K562 (cell line): ENCODE results near the gene CALU. TPM values are rescaled to one million over a fixed set of nuclear protein-coding genes. Genes with fewer than 3 reads are reported as not detected.
A peak's percentile ranks its signal among the peaks of the same experiment; 100 is the strongest.

Experiments
- ATAC-seq: fragments of 200-7000 bp; cut with Tn5 transposase; 3 replicates; pipeline ENCODE4 v1.9.1; 2020; ENCODE audit warnings: moderate library complexity
- BruUV-seq: library from RNA; stranded (reverse); fragments of 400-500 nt; replicated peaks from 2 replicates; lab custom pipeline; 2021; lab: Mats Ljungman, UMichigan
- CTCF ChIA-PET: fragments of 300-600 bp; formaldehyde crosslinking; extraction: SDS; loops from one replicate; lab custom pipeline; 2021; ENCODE audit warnings: low intra/inter-chr PET ratio; lab: Yijun Ruan, JAX
- POLR2A ChIA-PET: fragments of 300-600, 350-650 bp; sonication (Branson Sonifier 250); formaldehyde crosslinking; extraction: SDS; loops from one replicate; lab custom pipeline; 2021; ENCODE audit warnings: antibody characterized with exemption, inconsistent platforms; lab: Yijun Ruan, JAX
- DNase-seq, 4 experiments: peaks; one replicate each; pipeline versions ENCODE4 v3.0.0 to v3.0.0-alpha.2; 2011 to 2018; ENCODE audit warnings: low spot score in 3 of 4, mixed read lengths in 3 of 4; ENCODE audit errors: extremely low read depth in 1 of 4
- FAIRE-seq: peaks from 2 replicates; lab custom pipeline; 2011; peaks lifted over from hg19 to GRCh38; lab: Jason Lieb, UNC
- H2AFZ ChIP-seq: 2 replicates; pipeline ENCODE4 v1.6.0; 2011; ENCODE audit warnings: low read depth, low read length, control low read depth, inconsistent platforms
- H3K27ac ChIP-seq: fragments of 200-600 bp; 3 replicates; pipeline ENCODE4 v1.8.0; 2011; ENCODE audit warnings: low read depth, mild to moderate bottlenecking, control low read depth, inconsistent platforms, low read length, moderate library complexity, mixed read lengths; ENCODE audit errors: extremely low read depth
- H3K27me3 ChIP-seq, 2 experiments: fragments of 300-600 bp in 1 of 2; 2 replicates in 1 of 2; 3 replicates in 1 of 2; pipeline versions ENCODE4 v1.6.0 to v1.8.0; 2011; ENCODE audit warnings: inconsistent platforms in 2 of 2, low read length in 2 of 2, mild to moderate bottlenecking in 1 of 2, mixed read lengths in 1 of 2, moderate library complexity in 1 of 2; ENCODE audit not compliant: control insufficient read depth in 2 of 2, insufficient read depth in 2 of 2
- H3K36me3 ChIP-seq: fragments of 300-600 bp; 3 replicates; pipeline ENCODE4 v1.8.0; 2011; ENCODE audit warnings: mild to moderate bottlenecking, low read length, inconsistent platforms; ENCODE audit not compliant: control insufficient read depth, insufficient read depth
- H3K4me1 ChIP-seq, 2 experiments: fragments of 200-600 bp in 1 of 2; replicated peaks in 1 of 2; 2 replicates in 1 of 2; 3 replicates in 1 of 2; pipeline versions ENCODE4 v1.5.1 to v1.8.0; 2011; ENCODE audit warnings: inconsistent platforms in 2 of 2, low read length in 2 of 2, mild to moderate bottlenecking in 1 of 2, mixed read lengths in 1 of 2, moderate library complexity in 1 of 2; ENCODE audit not compliant: control insufficient read depth in 2 of 2, insufficient read depth in 2 of 2
- H3K4me2 ChIP-seq: 2 replicates; pipeline ENCODE4 v1.6.1; 2011; ENCODE audit warnings: low read length, control low read depth, inconsistent platforms, mixed read lengths; ENCODE audit not compliant: insufficient read depth
- H3K4me3 ChIP-seq: fragments of 200-600 bp; sonication (generic), shearing (Covaris generic); 2 replicates; pipeline ENCODE4 v1.5.1; 2016; ENCODE audit warnings: control low read depth, inconsistent platforms
- H3K79me2 ChIP-seq: fragments of 200-600 bp; 3 replicates; pipeline ENCODE4 v1.8.0; 2011; ENCODE audit warnings: low read length, inconsistent platforms; ENCODE audit not compliant: control insufficient read depth, insufficient read depth
- H3K9ac ChIP-seq, 2 experiments: 2 replicates each; pipeline versions ENCODE4 v1.6.0 to v1.6.1; 2011; ENCODE audit warnings: low read depth in 2 of 2, low read length in 2 of 2, control low read depth in 1 of 2, inconsistent platforms in 1 of 2, mild to moderate bottlenecking in 1 of 2, mixed read lengths in 1 of 2; ENCODE audit not compliant: insufficient read depth in 1 of 2
- H3K9me1 ChIP-seq: one replicate; pipeline ENCODE4 v1.6.0; 2011; ENCODE audit warnings: inconsistent platforms, mild to moderate bottlenecking, low read length, moderate library complexity; ENCODE audit not compliant: control insufficient read depth, insufficient read depth
- H3K9me3 ChIP-seq: replicated peaks from 2 replicates; pipeline ENCODE4 v1.5.1; 2011; ENCODE audit warnings: low read depth, low read length, inconsistent platforms; ENCODE audit not compliant: control insufficient read depth, insufficient read depth
- H4K20me1 ChIP-seq: replicated peaks from 2 replicates; pipeline ENCODE4 v1.6.1; 2011; ENCODE audit warnings: low read length, inconsistent platforms, mixed read lengths; ENCODE audit not compliant: control insufficient read depth, insufficient read depth
- C11orf30 ChIP-seq: fragments of 450-650 bp; IDR thresholded peaks from 2 replicates; pipeline ENCODE4 v1.6.1; 2016; ENCODE audit warnings: low read depth, mild to moderate bottlenecking
- HBP1 ChIP-seq: fragments of 450-650 bp; formaldehyde crosslinking; IDR thresholded peaks from 2 replicates; pipeline ENCODE4 v1.4.0; 2022; ENCODE audit warnings: missing genetic modification characterization
- PHB2 ChIP-seq: fragments of 450-650 bp; IDR thresholded peaks from 2 replicates; pipeline ENCODE4 v1.6.1; 2017; ENCODE audit warnings: low read depth
- USF1 ChIP-seq: sonication (generic); formaldehyde crosslinking; IDR thresholded peaks from 2 replicates; pipeline ENCODE4 v1.9.0; 2022; ENCODE audit warnings: mild to moderate bottlenecking, missing genetic modification reagents
- ZNF121 ChIP-seq: sonication (generic); formaldehyde crosslinking; conservative IDR thresholded peaks from 2 replicates; pipeline ENCODE4 v1.8.0; 2022; ENCODE audit warnings: missing genetic modification reagents
- ZNF174 ChIP-seq: fragments of 250-450 bp; sonication (Bioruptor Pico); IDR thresholded peaks from 2 replicates; pipeline ENCODE4 v1.4.0; 2020; ENCODE audit warnings: mild to moderate bottlenecking
- ZNF280A ChIP-seq: fragments of 450-650 bp; IDR thresholded peaks from 2 replicates; pipeline ENCODE4 v1.6.1; 2018; ENCODE audit warnings: mild to moderate bottlenecking, low read depth; ENCODE audit not compliant: partially characterized antibody
- WGBS: fragments of 100-300 bp; shearing (Covaris generic); methylation state at CpG from one replicate; pipeline ENCODE4 v1.1.6; 2016; ENCODE audit warnings: low coverage, mixed read lengths; ENCODE audit not compliant: insufficient coverage; ENCODE audit errors: missing lambda C conversion rate; 5-methylcytosine and 5-hydroxymethylcytosine counted together
- in situ Hi-C: fragments of 300-500 bp; cut with MboI; formaldehyde crosslinking; loops from 4 replicates; pipeline ENCODE4 v1.15.0; 2018; ENCODE audit warnings: inconsistent platforms, mixed read lengths
- intact Hi-C: fragments of 100-400 bp; cut with micrococcal nuclease; formaldehyde crosslinking; loops from 2 replicates; pipeline ENCODE4 v1.14.2; 2022
- polyA plus RNA-seq, 8 experiments: library from polyadenylated mRNA; depleted of rRNA in 4 of 8; stranded (reverse) in 5 of 8; unstranded in 3 of 8; fragments of >200 nt; fragmentation: Nextera tagmentation in 2 of 8; fragmentation: Illumina TruSeq in 1 of 8; extraction: Ambion mirVana in 2 of 8; extraction: Trizol in 1 of 8; gene quantifications; 2 replicates each; pipeline versions ENCODE4 v1.2.1 to v1.2.3, GENCODE V29; 2011 to 2014; ENCODE audit warnings: inconsistent platforms in 1 of 8, missing spikeins in 1 of 8
- total RNA-seq, 7 experiments: library from RNA; depleted of rRNA in 6 of 7; stranded (reverse); fragments of >200 nt in 6 of 7; fragmentation: Illumina TruSeq in 2 of 7; extraction: Trizol in 2 of 7; gene quantifications; 2 replicates each; pipeline versions ENCODE4 v1.2.1 to v1.2.3, GENCODE V29; 2011 to 2021; ENCODE audit warnings: low replicate concordance in 1 of 7
- TF ChIP-seq, protein P1 (sequence below), 2 experiments: fragments of 450-650 bp; IDR thresholded peaks; 2 replicates each; pipeline ENCODE4 v1.6.1; 2016
- TF ChIP-seq, protein P2 (sequence below): fragments of 450-650 bp; formaldehyde crosslinking; IDR thresholded peaks from 2 replicates; pipeline ENCODE4 v1.4.0; 2020; ENCODE audit warnings: mild to moderate bottlenecking, moderate library complexity

The CALU gene
- total and polyA plus RNA-seq, 9 of the 15 experiments (the other 6 are each of a cell fraction or from before 2014, with no cell fraction given): 166 to 286 (median 215) TPM

GRCh38 chr7:128737441-128737840, 1.7 kb upstream of the CALU start (continued):
- TF ChIP-seq ZNF121 (CRISPR knock-in tag): peak; percentile 87

- H3K4me3 ChIP-seq: no peak overlapping the region
- ChIA-PET CTCF (no interaction called here), POLR2A (interaction anchor here (0.7 to 10.5 kb wide), 26 partner anchors 10 to 1211 kb away, joined by 3 to 242 read pairs (median 6); partner anchors contain the start of genes ATP6V1F and HILPDA)
- DNase-seq: peak in 1 of 4 experiments; percentile 55
- peaks cover 46% of the 10 kb centered on the region for H3K79me2 ChIP-seq
- no peak for FAIRE-seq
- no TSS peak for BruUV-seq
- peak overlapping the region; percentile 90 for H3K27ac ChIP-seq
- in situ Hi-C loops (no loop called here), intact Hi-C loops (loop anchor here (2.0 to 5.0 kb wide), 3 partner anchors 45 to 1289 kb away; partner anchors contain the start of gene ATP6V1F)
- 4% methylated on average over 1 of the region's 1 CpG for WGBS
- H3K4me2 ChIP-seq: peak overlapping the region; percentile 98
- H3K27me3 ChIP-seq: no peaks in the 10 kb centered on the region
- peak overlapping the region; percentile 95 for H2AFZ ChIP-seq
- ATAC-seq: no peak
- H3K36me3 ChIP-seq: peaks cover 26% of the 10 kb centered on the region
- peaks cover 10 to 52% of the 10 kb centered on the region in 2 experiments for H3K4me1 ChIP-seq
- no peaks in the 10 kb centered on the region for H3K9me3 ChIP-seq
- H3K9ac ChIP-seq: peak overlapping the region in 1 of 2 experiments; percentile 97; a peak in 2 of 4 replicates
- peaks cover 35% of the 10 kb centered on the region for H4K20me1 ChIP-seq
- H3K9me1 ChIP-seq: peaks cover 5% of the 10 kb centered on the region
- TF ChIP-seq C11orf30: peak; percentile 42; the same call in 1 of the 2 replicates
- TF ChIP-seq, protein P1, sequence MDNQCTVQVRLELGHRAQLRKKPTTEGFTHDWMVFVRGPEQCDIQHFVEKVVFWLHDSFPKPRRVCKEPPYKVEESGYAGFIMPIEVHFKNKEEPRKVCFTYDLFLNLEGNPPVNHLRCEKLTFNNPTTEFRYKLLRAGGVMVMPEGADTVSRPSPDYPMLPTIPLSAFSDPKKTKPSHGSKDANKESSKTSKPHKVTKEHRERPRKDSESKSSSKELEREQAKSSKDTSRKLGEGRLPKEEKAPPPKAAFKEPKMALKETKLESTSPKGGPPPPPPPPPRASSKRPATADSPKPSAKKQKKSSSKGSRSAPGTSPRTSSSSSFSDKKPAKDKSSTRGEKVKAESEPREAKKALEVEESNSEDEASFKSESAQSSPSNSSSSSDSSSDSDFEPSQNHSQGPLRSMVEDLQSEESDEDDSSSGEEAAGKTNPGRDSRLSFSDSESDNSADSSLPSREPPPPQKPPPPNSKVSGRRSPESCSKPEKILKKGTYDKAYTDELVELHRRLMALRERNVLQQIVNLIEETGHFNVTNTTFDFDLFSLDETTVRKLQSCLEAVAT (IDR thresholded peaks at IDR 0.05): peak; percentile 30 to 47; a peak in 2 of 4 replicates
- no peak for TF ChIP-seq ZNF174
- TF ChIP-seq HBP1 (CRISPR knock-in tag): peak; percentile 10; the same call in 1 of the 2 replicates
- TF ChIP-seq PHB2: 0 out of 2 replicates have a peak, but pooled peaks have one; percentile 32
- TF ChIP-seq ZNF280A: peak; percentile 13
- no peak for TF ChIP-seq USF1 (CRISPR knock-in tag)
- TF ChIP-seq, protein P2, sequence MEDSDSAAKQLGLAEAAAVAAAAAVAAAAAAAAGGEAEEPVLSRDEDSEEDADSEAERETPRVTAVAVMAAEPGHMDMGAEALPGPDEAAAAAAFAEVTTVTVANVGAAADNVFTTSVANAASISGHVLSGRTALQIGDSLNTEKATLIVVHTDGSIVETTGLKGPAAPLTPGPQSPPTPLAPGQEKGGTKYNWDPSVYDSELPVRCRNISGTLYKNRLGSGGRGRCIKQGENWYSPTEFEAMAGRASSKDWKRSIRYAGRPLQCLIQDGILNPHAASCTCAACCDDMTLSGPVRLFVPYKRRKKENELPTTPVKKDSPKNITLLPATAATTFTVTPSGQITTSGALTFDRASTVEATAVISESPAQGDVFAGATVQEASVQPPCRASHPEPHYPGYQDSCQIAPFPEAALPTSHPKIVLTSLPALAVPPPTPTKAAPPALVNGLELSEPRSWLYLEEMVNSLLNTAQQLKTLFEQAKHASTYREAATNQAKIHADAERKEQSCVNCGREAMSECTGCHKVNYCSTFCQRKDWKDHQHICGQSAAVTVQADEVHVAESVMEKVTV (CRISPR knock-in tag): 0 out of 2 replicates have a peak, but pooled peaks have one; percentile 9
Observed at GRCh38 chr7:128737867-128738385, 1.2 kb upstream of the CALU start.
